DOHH2 (cell line): Measurements from ENCODE around the gene CRIM1.

Source experiments
- CTCF ChIP-seq: fragments of 200-600 bp; sonication (generic); IDR thresholded peaks from one replicate; pipeline ENCODE4 v1.5.1; 2014; ENCODE audit warnings: antibody characterized with exemption, mild to moderate bottlenecking, low read depth, low read length; ENCODE audit not compliant: poor library complexity, severe bottlenecking
- EZH2phosphoT487 ChIP-seq: fragments of 200-600 bp; sonication (generic); IDR thresholded peaks from 2 replicates; pipeline ENCODE4 v1.6.1; 2017; ENCODE audit warnings: borderline replicate concordance, mild to moderate bottlenecking, antibody characterized with exemption, low read length, moderate library complexity, mixed read lengths

DNA sequence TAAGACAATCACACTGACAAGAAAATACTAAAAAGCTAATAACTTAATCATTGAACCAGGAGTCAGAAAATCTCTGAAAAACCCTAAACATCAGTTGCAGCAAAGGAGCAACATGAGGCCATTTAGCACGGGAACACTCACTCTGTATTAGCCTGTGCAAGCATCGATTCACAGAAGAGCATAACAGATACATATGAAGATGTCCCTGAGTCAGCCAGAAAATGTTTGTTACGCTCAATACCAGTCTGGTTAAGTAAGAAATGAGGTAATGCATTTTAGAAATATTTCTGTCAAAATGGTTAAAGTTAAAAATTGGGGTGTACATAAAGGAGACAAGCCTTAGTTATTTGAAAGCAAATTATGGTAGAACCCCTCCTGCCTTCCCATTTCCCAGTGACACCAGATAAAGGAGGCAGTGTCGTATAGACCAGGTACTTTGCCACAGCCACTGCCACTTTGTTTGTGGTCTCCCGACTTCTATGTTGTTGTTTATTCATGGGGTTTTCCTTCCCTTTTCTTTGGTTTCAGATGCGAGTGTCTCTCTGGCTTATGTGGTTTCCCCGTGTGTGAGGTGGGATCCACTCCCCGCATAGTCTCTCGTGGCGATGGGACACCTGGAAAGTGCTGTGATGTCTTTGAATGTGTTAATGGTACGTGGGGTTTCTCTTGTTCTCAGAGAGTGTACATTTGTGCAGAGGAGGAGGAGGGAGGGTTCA lies 108.6 kb downstream of the CRIM1 start:
- TF ChIP-seq CTCF (no peak), EZH2phosphoT487 (no peak)
